GM19351 (cell line): Measurements from ENCODE around the gene ITM2B.
A peak's percentile ranks its signal among the peaks of the same experiment; 100 is the strongest.

Experiments
- ATAC-seq: cut with Tn5 transposase; IDR thresholded peaks from one replicate; pipeline ENCODE4 v1.9.1; 2021; ENCODE audit warnings: mild to moderate bottlenecking, moderate library complexity; ENCODE audit not compliant: unreplicated experiment

ITM2B gene

DNA sequence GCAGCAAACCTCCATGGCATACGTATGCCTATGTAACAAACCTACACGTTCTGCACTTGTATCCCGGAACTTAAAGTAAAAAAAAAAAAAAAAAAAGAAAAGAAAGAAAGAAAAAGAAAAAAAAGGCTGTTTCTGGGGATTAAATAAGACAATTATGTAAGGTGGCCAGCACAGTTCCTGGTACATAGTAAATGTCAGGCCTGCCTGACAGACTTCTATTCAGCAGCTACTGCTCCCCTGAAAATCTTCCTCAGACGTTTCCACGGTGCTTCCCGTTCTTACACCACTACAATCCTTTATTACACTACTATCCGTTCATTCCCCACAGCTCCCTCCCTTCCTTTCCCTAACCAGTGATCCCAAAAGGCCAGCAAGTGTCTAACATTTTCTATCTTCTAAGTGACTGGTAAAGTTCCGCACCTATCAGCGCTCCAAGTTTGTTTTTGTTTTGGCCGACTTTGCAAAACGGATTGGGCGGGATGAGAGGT is 69.9 kb downstream of the ITM2B start:
- ATAC-seq = peak; percentile 1

DNA sequence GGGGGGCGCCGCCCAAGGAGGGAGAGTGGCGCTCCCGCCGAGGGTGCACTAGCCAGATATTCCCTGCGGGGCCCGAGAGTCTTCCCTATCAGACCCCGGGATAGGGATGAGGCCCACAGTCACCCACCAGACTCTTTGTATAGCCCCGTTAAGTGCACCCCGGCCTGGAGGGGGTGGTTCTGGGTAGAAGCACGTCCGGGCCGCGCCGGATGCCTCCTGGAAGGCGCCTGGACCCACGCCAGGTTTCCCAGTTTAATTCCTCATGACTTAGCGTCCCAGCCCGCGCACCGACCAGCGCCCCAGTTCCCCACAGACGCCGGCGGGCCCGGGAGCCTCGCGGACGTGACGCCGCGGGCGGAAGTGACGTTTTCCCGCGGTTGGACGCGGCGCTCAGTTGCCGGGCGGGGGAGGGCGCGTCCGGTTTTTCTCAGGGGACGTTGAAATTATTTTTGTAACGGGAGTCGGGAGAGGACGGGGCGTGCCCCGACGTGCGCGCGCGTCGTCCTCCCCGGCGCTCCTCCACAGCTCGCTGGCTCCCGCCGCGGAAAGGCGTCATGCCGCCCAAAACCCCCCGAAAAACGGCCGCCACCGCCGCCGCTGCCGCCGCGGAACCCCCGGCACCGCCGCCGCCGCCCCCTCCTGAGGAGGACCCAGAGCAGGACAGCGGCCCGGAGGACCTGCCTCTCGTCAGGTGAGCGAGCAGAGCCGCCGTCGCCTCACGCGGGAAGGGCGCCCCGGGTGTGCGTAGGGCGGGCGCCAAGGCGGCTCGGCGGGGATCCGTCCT is 70.5 kb downstream of the ITM2B start, which contains the start of gene RB1:
TSS of gene RB1 (plus strand) at position 393 of the 784 bp plus-strand sequence. CDS start at position 555, 162 bp downstream.
- peak; percentile 72 for ATAC-seq

DNA sequence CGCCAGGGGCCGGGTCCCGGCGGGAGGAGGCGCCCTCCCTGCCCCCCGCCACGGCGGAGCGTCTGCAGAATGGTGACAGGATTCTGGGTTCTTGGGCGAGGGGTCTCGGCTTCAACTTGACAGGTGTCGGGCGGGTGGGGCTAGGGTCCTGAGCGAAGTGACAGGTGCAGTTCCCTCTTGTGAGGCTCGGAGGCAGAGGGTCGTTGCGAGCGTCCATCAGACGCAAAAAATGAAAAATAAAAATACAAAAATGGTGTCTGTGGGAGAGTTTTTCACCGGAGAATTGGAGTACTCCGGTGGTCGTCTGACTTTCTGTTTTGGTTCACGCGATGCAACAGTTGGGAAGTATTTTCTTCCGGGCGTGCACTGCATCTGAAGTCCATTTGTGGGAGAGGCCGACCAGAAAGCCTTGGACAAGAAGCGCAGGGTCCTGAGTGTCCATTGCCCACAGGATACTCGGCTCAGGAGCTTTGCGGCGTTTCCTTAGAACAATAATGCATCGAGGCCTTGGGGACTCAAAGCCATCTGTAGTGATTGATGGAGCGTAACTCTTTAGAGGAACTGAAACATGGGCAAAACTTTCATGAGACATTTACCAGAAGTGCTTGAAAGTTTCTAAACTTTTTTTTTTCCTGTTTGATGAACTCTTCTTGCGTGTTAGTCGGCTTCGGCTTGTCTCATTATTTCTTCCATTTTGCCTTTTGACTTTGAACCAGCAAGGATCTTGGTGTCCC is 71.3 kb downstream of the ITM2B start:
- ATAC-seq = peak; percentile 76

DNA sequence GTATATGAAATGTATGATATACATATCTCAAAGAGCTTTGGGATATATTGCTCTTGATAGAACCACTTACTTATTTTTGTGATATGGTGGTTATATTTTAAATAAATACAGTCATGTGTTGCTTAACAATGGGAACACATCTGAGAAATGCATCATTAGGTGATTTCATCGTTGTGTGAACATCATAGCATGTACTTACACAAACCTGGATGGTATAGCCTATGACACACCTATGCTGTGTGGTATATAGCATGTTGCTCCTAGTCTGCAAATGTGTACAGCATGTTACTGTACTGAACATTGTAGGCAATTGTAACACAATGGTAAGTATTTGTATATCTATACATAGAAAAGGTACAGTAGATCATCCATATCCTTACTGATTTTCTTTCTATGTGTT is 78.2 kb downstream of the ITM2B start:
- no peak for ATAC-seq

DNA sequence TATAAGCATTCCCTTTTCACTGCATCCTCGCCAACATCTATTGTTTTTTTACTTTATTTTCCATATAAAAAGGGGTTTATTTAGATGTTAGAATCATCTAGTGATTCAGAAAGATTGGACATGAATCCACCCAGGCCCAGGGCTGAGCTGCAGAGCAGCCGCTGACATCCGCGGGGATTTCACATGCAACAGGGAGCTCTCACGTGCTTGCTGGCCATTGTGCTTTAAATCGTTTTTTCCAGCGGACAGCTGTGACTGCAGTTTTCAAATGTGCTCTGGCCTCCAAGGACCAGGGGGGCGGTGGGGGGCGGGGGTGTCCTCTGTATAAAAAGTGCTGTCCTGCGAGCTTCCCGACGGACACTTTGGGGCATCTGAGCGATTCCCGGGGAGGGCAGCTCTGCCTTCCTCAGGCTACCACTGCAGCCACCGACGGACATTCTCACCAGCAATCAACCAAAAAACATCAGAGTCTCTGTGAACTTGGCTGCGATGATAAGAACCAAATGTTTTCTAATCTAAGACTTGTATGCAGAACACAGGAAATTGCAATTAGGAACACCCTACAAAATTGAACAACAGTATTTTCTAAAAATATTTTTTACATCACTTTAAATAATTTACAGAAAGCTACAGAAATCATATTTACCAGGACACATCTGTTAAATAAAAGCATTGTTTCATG is 83.1 kb downstream of the ITM2B start:
- no peak for ATAC-seq

DNA sequence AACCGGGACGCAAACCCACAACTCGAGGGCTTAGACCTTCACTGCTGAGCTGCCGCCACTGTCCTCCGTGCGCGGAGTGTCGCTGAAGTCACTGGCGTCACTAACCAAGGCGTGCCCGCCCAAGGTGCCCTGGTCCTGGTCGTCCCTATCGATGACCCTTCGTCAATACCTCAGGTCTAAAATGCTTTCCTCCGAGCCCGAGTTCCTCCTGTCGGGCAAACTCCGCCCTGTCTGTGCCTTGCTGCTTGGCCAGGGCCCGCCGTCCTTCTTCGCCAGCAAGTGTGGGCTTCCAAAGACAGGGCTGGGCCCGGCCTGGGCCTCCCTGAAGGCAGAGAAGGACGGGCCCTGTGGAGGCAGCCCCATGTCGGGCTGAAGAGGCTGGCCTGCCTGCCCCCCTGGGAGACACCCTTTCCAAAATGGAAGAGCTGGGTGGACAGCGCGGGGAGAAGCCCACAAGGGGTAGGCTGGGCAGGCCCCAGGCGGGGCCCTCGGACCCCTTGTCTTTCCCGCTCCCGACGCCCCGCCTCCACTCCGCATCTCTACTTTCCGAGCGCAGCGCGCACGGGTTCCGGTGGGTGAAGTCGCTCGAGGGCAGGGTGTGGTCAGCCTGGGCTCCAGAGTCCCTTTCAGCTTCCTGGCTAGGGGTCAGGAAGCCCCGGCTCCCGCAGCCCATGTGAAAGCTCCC is 84.0 kb downstream of the ITM2B start:
- no peak for ATAC-seq

DNA sequence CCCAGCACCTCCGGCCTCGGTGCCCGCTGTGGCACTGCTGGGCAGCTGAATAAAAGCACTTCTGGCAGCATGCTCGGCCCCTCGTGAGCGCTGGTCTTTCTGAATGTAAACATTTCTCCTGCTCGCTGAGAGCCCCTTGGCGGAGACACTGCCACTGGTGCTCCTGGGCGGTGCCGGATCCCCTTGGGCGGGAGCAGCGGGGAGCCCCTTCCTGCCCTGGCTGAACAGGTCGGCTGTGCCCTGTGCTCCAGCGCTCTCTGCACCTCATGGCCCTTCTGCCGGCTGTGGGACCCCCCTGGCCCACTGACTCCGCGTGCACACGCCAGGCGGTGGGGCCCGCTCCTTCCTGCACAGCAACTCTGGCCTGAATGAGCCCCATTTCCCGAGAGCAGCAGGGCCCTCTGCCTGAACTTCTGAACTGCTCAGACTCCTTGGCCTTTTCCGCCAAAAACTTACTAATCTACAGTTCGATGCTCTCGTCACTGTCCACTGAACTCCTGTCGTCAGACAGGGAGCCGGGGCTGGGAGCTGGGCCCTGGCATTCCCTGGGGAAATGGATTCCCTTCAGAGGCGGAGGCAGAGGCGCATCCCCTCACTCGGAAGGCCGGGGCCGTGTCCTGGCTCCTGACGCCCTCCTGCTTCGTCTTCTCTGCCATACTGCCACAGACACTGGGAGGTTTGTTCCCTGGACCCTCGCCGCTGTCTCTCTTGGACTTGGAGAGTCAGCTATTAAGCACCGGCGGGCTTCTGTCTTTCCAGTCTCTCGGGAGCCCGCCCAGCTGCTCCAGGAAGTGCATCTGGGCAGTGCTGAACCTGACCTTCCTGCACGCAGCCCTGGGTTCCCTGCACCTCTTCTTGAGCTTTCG is 84.7 kb downstream of the ITM2B start:
- ATAC-seq = no peak

DNA sequence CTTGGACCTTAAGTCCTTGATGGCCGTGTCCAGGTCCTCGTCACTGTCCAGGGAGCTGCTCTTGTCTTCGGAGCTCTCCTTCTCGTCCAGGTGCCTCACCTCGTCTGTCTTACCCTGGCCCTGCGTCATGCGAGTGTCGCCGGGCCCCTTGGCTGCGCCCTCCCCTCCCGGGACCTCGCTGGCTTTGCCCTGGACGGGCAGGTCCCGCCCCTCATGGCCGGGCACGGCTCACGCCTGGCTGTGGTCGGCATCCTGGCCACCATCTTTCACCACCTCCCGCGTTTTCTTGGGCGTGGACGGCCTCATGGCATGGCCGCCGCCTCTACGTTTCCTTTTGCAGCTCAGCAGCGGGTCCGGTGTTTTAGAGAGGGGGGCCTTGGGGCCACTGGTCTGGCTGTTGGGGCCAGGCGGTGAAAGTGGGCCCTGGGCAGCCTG is 85.4 kb downstream of the ITM2B start:
- ATAC-seq = no peak

DNA sequence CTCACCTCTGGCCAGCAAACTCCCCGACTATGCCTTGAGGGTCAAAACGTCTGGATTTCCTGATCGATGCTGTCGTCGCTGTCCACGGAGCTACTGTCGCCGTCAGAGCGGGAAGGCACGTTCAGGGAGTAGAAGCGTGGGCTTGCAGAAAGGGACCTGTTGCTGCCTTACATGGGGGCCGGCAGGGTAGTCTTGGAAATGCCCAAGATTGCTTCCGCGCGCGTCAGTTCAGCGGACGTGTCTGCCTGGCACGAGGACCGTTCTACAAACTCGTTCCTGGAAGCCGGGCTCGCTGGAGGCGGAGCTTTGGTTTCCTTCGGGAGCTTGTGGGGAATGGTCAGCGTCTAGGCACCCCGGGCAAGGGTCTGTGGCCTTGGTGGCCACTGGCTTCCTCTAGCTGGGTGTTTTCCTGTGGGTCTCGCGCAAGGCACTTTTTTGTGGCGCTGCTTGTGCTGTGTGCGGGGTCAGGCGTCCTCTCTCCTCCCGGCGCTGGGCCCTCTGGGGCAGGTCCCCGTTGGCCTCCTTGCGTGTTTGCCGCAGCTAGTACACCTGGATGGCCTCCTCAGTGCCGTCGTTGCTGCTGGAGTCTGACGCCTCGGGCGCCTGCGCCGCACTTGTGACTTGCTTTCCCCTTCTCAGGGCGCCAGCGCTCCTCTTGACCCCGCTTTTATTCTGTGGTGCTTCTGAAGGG is 86.0 kb downstream of the ITM2B start:
- ATAC-seq = no peak
